DOHH2 (cell line): Measurements from ENCODE around the gene SIGLEC9.

ENCODE experiments used
- H3F3A ChIP-seq: fragments of 200-600 bp; sonication (generic), shearing (Covaris generic); 2 replicates; pipeline ENCODE4 v1.6.0; 2016; ENCODE audit warnings: antibody characterized with exemption, mild to moderate bottlenecking; ENCODE audit not compliant: control insufficient read depth, insufficient read depth
- H3K27ac ChIP-seq: fragments of 200-600 bp; sonication (generic); 2 replicates; pipeline ENCODE4 v1.5.1; 2014; ENCODE audit warnings: low read depth, mild to moderate bottlenecking, low read length, moderate library complexity
- H3K27me3 ChIP-seq: fragments of 200-600 bp; sonication (generic); 2 replicates; pipeline ENCODE4 v1.6.1; 2014; ENCODE audit warnings: mild to moderate bottlenecking, low read length, mixed read lengths; ENCODE audit not compliant: control insufficient read depth
- H3K36me3 ChIP-seq: fragments of 200-600 bp; sonication (generic); 2 replicates; pipeline ENCODE4 v1.6.1; 2014; ENCODE audit warnings: mild to moderate bottlenecking, low read length, moderate library complexity, mixed read lengths; ENCODE audit not compliant: control insufficient read depth
- H3K4me1 ChIP-seq: fragments of 200-600 bp; sonication (generic); 2 replicates; pipeline ENCODE4 v1.6.1; 2014; ENCODE audit warnings: mild to moderate bottlenecking, low read length, mixed read lengths; ENCODE audit not compliant: control insufficient read depth
- H3K4me2 ChIP-seq: fragments of 200-600 bp; sonication (generic); 2 replicates; pipeline ENCODE4 v1.6.0; 2014; ENCODE audit warnings: mild to moderate bottlenecking, low read length, moderate library complexity
- H3K4me3 ChIP-seq: fragments of 200-600 bp; sonication (generic); 2 replicates; pipeline ENCODE4 v1.5.1; 2014; ENCODE audit warnings: mild to moderate bottlenecking, low read length, mixed read lengths
- H3K79me2 ChIP-seq: fragments of 200-600 bp; sonication (generic); 2 replicates; pipeline ENCODE4 v1.6.1; 2014; ENCODE audit warnings: mild to moderate bottlenecking, low read length, mixed read lengths; ENCODE audit not compliant: control insufficient read depth
- H3K9me2 ChIP-seq: fragments of 200-600 bp; sonication (generic); replicated peaks from 2 replicates; pipeline ENCODE4 v1.6.1; 2014; ENCODE audit warnings: mild to moderate bottlenecking, low read length, mixed read lengths; ENCODE audit not compliant: control insufficient read depth
- H3K9me3 ChIP-seq: fragments of 200-600 bp; sonication (generic); 2 replicates; pipeline ENCODE4 v1.6.1; 2014; ENCODE audit warnings: antibody characterized with exemption, low read length, mixed read lengths; ENCODE audit not compliant: control insufficient read depth, insufficient read depth
- H4K20me1 ChIP-seq: fragments of 200-600 bp; sonication (generic); 2 replicates; pipeline ENCODE4 v1.6.0; 2014; ENCODE audit warnings: low read depth, mild to moderate bottlenecking, antibody characterized with exemption, low read length, moderate library complexity; ENCODE audit not compliant: control insufficient read depth, insufficient read depth
- EZH2phosphoT487 ChIP-seq: fragments of 200-600 bp; sonication (generic); IDR thresholded peaks from 2 replicates; pipeline ENCODE4 v1.6.1; 2017; ENCODE audit warnings: borderline replicate concordance, mild to moderate bottlenecking, antibody characterized with exemption, low read length, moderate library complexity, mixed read lengths
- TF ChIP-seq, protein P1 (sequence below): fragments of 200-600 bp; sonication (generic); IDR thresholded peaks from one replicate; pipeline ENCODE4 v1.5.1; 2014; ENCODE audit warnings: antibody characterized with exemption, mild to moderate bottlenecking, low read depth, low read length; ENCODE audit not compliant: poor library complexity, severe bottlenecking

Gene SIGLEC9

DNA sequence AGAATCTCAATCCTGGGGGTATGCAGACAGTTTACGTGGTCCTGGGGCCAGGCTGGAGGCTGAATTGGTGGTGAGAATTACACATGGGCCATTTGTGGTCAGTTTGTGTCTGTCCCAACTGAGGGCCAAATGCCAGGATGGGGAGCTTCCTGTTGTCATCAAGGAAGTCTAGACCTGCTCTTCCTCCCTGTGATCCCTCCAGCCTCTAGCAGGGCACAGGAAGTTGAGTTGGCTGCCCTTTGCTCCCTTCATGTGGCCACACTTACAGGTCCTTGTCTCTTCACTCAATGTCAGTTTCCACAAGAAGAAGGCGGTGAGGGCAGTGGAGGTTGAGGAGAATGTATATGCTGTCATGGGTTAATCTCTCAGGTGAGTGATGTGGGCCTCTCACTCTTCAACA is 47.5 kb downstream of the SIGLEC9 start:
- no peaks in the 10 kb centered on the region for H3K9me2 ChIP-seq
- H3K4me1 ChIP-seq, result peaks cover 4% of the 10 kb centered on the region
- no peak overlapping the region for H3K4me2 ChIP-seq
- peaks cover 46% of the 10 kb centered on the region for H3K27me3 ChIP-seq
- no peak overlapping the region for H3K27ac ChIP-seq
- TF ChIP-seq EZH2phosphoT487, result no peak
- TF ChIP-seq, protein P1, sequence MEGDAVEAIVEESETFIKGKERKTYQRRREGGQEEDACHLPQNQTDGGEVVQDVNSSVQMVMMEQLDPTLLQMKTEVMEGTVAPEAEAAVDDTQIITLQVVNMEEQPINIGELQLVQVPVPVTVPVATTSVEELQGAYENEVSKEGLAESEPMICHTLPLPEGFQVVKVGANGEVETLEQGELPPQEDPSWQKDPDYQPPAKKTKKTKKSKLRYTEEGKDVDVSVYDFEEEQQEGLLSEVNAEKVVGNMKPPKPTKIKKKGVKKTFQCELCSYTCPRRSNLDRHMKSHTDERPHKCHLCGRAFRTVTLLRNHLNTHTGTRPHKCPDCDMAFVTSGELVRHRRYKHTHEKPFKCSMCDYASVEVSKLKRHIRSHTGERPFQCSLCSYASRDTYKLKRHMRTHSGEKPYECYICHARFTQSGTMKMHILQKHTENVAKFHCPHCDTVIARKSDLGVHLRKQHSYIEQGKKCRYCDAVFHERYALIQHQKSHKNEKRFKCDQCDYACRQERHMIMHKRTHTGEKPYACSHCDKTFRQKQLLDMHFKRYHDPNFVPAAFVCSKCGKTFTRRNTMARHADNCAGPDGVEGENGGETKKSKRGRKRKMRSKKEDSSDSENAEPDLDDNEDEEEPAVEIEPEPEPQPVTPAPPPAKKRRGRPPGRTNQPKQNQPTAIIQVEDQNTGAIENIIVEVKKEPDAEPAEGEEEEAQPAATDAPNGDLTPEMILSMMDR, result no peak
- no peaks in the 10 kb centered on the region for H3K79me2 ChIP-seq
- no peaks in the 10 kb centered on the region for H3K36me3 ChIP-seq
- no peaks in the 10 kb centered on the region for H3K9me3 ChIP-seq
- H3F3A ChIP-seq, result no peaks in the 10 kb centered on the region
- no peaks in the 10 kb centered on the region for H4K20me1 ChIP-seq
- H3K4me3 ChIP-seq, result no peak overlapping the region

DNA sequence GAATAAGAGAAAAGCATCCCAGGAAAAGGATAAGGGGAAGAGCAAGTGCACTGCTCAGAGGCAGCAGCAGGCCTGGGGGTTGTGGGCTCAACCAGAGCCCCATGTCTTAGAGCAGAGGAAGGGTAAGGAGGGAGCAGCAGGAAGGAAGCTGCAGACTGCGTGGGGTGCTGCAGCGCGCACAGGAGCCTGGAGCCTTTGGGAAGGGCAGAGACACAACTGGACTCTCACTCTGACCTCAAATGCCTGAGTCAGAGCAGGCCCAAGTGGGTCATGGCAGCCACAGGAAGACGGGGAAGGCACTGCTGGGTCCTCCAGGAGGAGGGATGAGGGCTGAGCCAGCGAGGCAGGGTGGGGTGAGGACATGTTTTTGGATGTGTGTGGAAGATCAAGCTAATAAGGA is 49.0 kb downstream of the SIGLEC9 start:
- Histone ChIP-seq H3K27ac (no peak overlapping the region), H3K27me3 (peaks cover 52% of the 10 kb centered on the region), H3K36me3 (no peaks in the 10 kb centered on the region), H3K9me2 (no peaks in the 10 kb centered on the region), H3F3A (no peaks in the 10 kb centered on the region), H4K20me1 (no peaks in the 10 kb centered on the region), H3K79me2 (no peaks in the 10 kb centered on the region), H3K4me3 (no peak overlapping the region), H3K4me2 (no peak overlapping the region), H3K9me3 (no peaks in the 10 kb centered on the region), H3K4me1 (no peaks in the 10 kb centered on the region; the same call in 1 of the 2 replicates)
- TF ChIP-seq EZH2phosphoT487, result no peak
- TF ChIP-seq, protein P1, result no peak

DNA sequence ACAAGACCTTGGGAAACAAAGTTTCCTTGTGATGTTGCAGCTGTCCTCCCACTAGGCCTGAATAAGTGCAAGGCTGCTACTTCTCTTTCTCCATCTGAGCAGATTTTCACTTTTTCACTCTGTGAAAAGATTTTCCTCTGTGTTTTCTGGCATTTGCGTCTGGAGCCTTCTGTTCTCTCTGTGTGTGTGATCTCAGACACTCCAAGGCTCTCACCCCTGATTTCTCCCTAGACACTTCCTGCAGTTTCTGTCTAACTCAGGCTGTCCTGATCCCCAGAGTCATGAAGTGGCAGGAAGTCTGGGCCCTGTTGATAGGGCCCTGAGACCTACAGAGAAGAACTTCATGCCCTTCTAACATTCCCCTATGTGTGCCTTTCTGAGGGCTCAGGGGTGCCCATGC is 54.5 kb downstream of the SIGLEC9 start:
- no peaks in the 10 kb centered on the region for H3K79me2 ChIP-seq
- no peaks in the 10 kb centered on the region for H3K9me3 ChIP-seq
- no peak overlapping the region for H3K4me3 ChIP-seq
- H3F3A ChIP-seq, result no peaks in the 10 kb centered on the region
- H4K20me1 ChIP-seq, result no peaks in the 10 kb centered on the region
- H3K4me1 ChIP-seq, result no peaks in the 10 kb centered on the region
- no peak overlapping the region for H3K4me2 ChIP-seq
- no peaks in the 10 kb centered on the region for H3K36me3 ChIP-seq
- no peak overlapping the region for H3K27ac ChIP-seq
- peaks cover 31% of the 10 kb centered on the region for H3K27me3 ChIP-seq
- H3K9me2 ChIP-seq, result no peaks in the 10 kb centered on the region
- TF ChIP-seq, protein P1, result no peak
- no peak for TF ChIP-seq EZH2phosphoT487
